ENCODE measurements around the gene DNHD1. TPM values are rescaled to one million over a fixed set of nuclear protein-coding genes. Genes with fewer than 3 reads are reported as not detected.

The DNHD1 gene
- total RNA-seq, 1 experiment from 2014 or later: 3.5 TPM

DNA sequence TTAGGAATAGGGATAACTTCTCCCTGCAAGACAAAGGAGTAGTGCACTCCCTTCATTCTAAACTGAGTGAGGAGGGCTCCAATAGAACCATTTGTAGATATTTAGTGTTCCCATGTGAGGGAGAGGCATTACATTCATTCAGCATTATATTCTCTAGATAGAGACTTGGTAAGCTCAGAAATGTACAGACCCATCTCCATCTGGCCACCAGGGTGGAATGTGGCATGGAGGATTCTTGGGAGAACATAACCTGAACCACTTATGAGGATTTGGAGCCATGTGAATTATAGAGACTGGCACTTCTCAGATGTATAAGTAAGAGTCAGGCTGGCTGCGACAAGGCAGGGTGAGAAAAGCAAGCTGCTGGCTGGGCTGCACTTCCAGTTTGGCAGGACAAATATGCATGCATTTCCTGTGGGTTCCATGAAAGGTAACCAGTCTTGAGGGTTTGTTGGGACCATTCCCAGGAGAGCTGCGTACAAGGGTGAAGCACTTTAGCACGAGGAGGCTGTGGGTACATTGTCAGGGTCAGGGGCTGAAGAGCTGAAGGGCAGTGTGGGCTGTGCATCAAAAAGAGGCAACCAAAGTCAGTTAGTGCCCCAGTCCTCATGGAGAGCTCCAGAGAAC, 97.2 kb downstream of the DNHD1 start:
- no peak overlapping the region for H3K4me3 ChIP-seq
- peaks cover 20% of the 10 kb centered on the region for H3K36me3 ChIP-seq
- no peak overlapping the region for H3K27ac ChIP-seq
- DNase-seq: no peak
- H3K9me3 ChIP-seq (replicated peaks): no peaks in the 10 kb centered on the region
- H3K27me3 ChIP-seq: no peaks in the 10 kb centered on the region
- H3K4me1 ChIP-seq: no peaks in the 10 kb centered on the region

DNA sequence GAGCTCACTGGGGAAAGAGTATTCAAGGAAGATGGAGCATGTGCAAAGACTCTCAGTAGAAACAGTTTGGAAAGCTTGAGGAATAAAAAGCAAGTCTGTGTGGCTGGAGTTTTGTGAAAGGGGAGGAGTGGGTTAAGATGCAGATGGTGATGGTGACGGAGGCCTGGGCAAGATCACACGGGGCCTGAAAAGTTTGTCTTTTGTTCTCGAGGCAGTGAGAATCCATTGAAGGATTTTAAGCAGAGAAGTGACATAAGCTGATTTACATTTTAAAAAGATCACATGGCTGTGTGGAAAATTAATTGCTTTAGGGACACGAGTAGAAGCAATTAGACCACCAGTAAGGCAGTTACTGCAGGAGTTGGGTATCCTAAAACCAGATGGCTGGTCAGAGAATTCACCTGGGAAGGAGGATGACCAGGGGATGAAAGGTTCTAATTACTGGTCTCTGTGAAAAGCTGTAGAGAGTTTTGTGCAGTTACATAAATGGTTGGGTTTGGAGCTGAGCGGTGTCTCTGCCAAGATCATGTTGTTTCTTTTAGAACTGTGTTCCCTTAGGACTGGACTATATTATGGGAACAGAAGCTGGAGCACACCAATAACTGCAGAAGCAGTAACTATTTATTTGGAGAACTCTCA, 99.3 kb downstream of the DNHD1 start:
- Histone ChIP-seq H3K36me3 (peaks cover 30% of the 10 kb centered on the region), H3K4me3 (no peak overlapping the region), H3K4me1 (no peaks in the 10 kb centered on the region), H3K9me3 (replicated peaks) (no peaks in the 10 kb centered on the region), H3K27ac (no peak overlapping the region), H3K27me3 (no peaks in the 10 kb centered on the region)
- no peak for DNase-seq

DNA sequence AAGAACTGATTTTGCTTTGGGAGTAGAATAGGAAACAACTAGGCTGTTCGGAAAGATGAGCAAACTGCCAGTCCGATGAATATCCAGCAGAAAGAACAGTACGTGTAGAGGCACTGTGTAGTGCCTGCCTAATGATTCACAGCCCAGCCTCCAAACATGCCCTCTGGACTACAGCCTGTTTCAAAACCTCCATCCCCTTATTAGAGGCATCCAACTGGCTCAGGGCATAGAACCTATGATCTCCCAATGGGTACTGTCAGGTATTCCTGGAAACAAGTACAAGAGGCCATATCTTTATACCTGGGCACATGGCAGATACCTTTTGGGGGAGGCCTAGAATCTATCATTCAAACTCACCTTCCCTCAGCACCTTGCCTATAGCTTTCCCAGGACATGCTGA, 101.5 kb downstream of the DNHD1 start:
- DNase-seq: no peak
- no peak overlapping the region for H3K27ac ChIP-seq
- H3K4me1 ChIP-seq: 0 out of 2 replicates have a peak, but pooled peaks cover 3% of the 10 kb centered on the region
- peaks cover 29% of the 10 kb centered on the region for H3K36me3 ChIP-seq
- no peaks in the 10 kb centered on the region for H3K9me3 ChIP-seq (replicated peaks)
- no peaks in the 10 kb centered on the region for H3K27me3 ChIP-seq
- H3K4me3 ChIP-seq: no peak overlapping the region

DNA sequence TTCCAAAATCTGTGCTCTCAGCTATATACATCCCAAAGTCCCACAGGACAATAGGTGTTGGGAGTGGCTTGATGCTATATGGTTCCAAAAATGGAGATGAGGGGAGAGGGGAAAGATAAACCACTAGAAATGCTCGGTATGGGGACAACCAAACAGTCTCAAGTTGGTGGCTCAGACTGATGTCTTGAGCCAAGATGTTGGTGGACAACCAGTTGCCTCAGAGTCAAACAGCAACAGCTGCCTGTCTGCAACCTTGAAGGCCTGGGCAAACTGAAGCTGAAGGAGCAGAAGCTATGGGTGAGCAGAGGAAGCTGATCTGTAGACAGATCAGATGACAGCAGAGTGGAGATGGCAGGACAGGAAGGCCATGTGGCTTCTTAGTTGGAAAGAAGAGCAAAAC, 102.4 kb downstream of the DNHD1 start:
- DNase-seq: no peak
- no peak overlapping the region for H3K27ac ChIP-seq
- peaks cover 26% of the 10 kb centered on the region for H3K36me3 ChIP-seq
- 0 out of 2 replicates have a peak, but pooled peaks cover 3% of the 10 kb centered on the region for H3K4me1 ChIP-seq
- no peaks in the 10 kb centered on the region for H3K27me3 ChIP-seq
- H3K9me3 ChIP-seq (replicated peaks): no peaks in the 10 kb centered on the region
- H3K4me3 ChIP-seq: no peak overlapping the region

DNA sequence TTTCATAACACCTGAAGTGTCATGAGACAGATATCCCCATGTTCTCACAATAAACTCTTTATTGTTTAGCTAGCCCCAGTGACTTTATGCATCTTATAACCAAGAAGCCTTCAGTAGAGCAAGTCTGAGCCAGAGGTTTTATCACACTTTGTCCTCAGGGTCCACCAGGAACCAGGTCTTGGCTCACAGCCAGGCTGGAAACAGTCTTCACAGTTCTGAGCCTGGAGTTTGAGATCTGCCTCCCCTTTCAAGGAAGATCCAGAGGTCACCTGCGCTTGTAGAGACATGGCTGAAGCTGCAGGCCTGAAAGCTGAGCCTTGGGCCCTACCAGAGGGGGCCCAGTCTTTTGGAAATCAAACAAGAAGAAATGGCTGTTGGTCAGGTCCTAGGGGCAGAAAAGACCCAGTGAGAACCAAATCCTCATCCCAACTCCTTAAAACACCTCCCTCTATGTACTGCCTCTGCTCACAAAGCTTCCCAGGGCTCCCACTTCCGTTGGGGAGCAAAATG, 102.9 kb downstream of the DNHD1 start:
- Histone ChIP-seq H3K36me3 (peaks cover 26% of the 10 kb centered on the region), H3K4me3 (no peak overlapping the region), H3K9me3 (replicated peaks) (no peaks in the 10 kb centered on the region), H3K4me1 (0 out of 2 replicates have a peak, but pooled peaks cover 3% of the 10 kb centered on the region), H3K27ac (no peak overlapping the region), H3K27me3 (no peaks in the 10 kb centered on the region)
- no peak for DNase-seq

DNA sequence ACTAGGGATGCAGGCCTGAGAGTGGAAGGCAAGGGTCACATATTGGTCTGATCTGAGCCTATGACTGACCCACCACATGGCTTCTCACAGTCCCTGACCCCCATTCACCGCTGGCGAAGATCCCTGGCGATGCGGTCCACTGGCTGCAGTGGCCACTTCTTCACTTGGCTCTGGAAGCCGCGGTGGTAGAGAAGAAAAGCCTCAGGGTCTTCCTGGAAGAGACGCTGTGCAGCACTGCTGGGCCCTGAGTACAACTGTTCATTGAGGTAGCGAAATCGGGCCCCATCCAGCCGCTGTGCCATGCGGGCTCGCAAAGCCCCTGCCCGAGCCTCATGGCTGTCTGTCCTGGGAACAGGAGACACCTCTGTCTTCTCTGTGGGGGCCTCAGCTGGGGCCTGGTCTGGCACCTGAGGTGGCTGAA, 104.0 kb downstream of the DNHD1 start:
- H3K9me3 ChIP-seq (replicated peaks): no peaks in the 10 kb centered on the region
- H3K4me3 ChIP-seq: no peak overlapping the region
- DNase-seq: no peak
- H3K27me3 ChIP-seq: no peaks in the 10 kb centered on the region
- peaks cover 26% of the 10 kb centered on the region for H3K36me3 ChIP-seq
- no peak overlapping the region for H3K27ac ChIP-seq
- peaks cover 5% of the 10 kb centered on the region; the same call in 1 of the 2 replicates for H3K4me1 ChIP-seq

DNA sequence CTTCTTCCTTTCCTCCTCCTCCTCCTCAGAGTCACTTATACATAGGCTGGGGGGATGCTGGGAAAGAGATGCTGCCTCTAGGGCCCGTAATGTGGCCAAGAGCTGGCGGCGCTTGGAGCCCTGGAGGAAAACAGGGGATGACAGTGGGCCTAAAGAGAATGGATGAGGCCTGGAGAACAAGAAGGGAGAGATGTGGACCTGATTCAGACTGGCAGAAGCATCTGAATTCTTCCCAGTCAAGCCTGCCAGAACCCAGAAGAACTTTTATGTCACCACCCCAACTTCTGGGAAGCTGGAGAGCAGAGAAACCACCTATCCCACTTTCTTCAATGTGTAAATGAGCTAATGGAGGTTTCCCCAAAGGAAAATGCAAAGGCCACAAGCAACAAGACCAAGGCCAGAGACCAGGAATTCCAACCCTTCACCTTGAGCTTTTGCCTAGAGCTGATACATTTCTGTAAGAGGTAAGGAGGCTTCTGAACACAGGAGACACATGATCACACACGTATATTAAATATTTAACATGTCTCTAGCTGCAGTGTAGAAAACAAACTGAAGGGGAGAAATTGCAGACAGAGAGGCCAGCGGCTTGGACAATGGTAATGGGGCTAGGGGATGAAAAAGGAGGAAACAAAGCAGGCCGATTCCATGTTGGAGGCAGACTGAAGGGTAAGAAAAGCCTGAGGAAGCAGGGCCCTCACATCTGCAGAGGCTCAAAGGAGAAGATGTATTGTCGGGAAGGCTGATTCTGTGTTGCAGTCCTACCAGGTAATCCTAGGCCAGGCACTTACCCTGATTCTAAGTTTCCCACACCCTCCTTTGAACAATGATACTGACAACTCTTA, 105.2 kb downstream of the DNHD1 start:
- Histone ChIP-seq H3K36me3 (peaks cover 23% of the 10 kb centered on the region), H3K27me3 (no peaks in the 10 kb centered on the region), H3K27ac (no peak overlapping the region), H3K9me3 (replicated peaks) (no peaks in the 10 kb centered on the region), H3K4me1 (peaks cover 15% of the 10 kb centered on the region), H3K4me3 (peak overlapping the region; percentile 96)
- no peak for DNase-seq

DNA sequence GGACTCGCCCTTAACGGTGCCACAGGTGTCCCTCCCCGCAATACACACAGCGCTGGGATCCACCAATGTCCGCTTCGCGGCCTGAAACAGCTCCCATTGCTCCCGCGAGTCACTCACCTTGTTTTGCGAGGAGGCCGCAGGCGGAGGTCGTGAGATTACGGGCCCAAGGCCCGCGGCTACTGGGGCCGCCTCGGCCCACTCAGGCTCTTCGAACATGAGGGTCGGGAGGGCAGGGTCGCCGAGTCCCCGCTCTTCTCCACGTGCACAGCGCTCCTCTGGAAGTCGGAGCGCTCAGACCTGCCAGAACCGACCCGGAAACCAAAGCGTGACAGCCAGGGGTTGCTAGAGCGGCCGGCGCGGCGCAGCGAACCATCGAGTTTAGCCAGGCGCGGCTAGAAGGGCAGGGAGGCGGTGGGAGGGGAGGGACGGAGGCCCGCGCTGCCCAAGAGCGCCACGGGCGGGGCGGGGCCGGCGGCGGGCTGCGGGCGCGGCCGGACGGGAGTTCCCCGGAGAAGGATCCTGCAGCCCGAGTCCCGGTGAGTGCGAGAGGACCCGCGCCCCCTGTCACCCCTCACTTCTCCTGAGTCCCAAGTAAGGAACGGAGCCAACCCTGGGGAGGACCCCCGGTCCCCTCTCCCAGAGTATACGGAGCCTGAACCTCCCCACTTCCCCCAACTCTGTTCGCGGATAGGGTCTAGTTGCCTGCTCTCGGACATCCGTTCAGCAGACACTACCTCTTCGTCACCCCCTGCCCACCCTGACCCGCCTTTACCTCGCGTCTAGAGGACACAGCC, 106.4 kb downstream of the DNHD1 start, which contains the start of the genes ILK and RRP8:
Gene ILK, plus strand, starts transcription at position 488 of the 794 bp plus-strand sequence. CDS start 498 bp downstream, outside the sequence.
Gene RRP8, minus strand, starts transcription at position 330 of the 794 bp plus-strand sequence. Its CDS starts 114 bp downstream, at position 216.
- peak within 1 kb of the TSS; percentile 52 for H3K27ac ChIP-seq
- peak within 1 kb of the TSS; percentile 96 for H3K4me3 ChIP-seq
- peaks cover 21% of the 10 kb centered on the region for H3K4me1 ChIP-seq
- H3K9me3 ChIP-seq (replicated peaks): no peaks in the 10 kb centered on the region
- no peaks in the 10 kb centered on the region for H3K27me3 ChIP-seq
- DNase-seq: peak; percentile 84 to 89
- H3K36me3 ChIP-seq: peaks cover 23% of the 10 kb centered on the region

DNA sequence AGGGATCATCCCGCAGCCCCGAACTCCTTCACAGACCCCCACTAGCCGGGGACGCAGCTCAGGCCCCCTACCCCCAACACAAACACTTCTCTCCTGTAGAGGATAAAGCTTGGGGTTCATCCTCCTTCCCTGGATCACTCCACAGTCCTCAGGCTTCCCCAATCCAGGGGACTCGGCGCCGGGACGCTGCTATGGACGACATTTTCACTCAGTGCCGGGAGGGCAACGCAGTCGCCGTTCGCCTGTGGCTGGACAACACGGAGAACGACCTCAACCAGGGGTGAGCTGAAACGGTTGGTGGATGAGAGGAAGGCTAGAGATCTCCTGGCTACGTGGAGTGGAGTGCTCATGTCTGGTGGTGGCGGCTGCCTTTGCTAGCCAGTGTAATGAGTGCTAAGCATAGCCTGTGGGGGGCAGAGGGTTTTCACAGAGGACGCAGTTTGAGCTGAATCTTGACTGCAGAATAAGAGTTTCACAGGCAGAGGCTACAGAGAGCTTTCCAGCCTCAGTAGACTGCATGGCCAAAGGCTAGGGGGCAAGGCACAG, 107.1 kb downstream of the DNHD1 start:
- H3K4me1 ChIP-seq: peaks cover 21% of the 10 kb centered on the region
- no peaks in the 10 kb centered on the region for H3K27me3 ChIP-seq
- peak overlapping the region; percentile 52 for H3K27ac ChIP-seq
- DNase-seq: peak; percentile 32 to 63
- H3K36me3 ChIP-seq: peaks cover 26% of the 10 kb centered on the region
- no peaks in the 10 kb centered on the region for H3K9me3 ChIP-seq (replicated peaks)
- H3K4me3 ChIP-seq: peak overlapping the region; percentile 96

DNA sequence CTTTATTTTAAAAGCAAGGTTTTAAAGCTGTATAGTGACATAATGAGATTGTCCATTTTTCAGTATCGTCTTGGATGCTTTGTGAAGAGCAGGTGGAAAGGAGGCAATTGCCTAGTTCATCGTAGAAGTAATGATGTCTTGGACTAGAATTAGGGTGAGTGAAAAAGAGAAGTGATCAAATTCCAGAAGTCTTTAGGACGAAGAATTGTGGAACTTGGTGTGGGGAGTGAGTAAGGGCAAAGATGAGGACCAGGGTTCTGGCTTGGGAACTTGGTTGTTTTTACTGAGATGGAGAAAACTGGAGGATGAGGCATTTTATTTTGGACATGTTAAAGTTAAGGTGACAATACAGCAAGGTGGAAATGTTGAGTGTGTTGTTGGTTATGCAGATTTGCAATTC, 107.7 kb downstream of the DNHD1 start:
- H3K27ac ChIP-seq: no peak overlapping the region
- H3K36me3 ChIP-seq: peaks cover 29% of the 10 kb centered on the region
- DNase-seq: no peak
- peaks cover 21% of the 10 kb centered on the region for H3K4me1 ChIP-seq
- H3K9me3 ChIP-seq (replicated peaks): no peaks in the 10 kb centered on the region
- H3K4me3 ChIP-seq: peak overlapping the region; percentile 96
- H3K27me3 ChIP-seq: no peaks in the 10 kb centered on the region

DNA sequence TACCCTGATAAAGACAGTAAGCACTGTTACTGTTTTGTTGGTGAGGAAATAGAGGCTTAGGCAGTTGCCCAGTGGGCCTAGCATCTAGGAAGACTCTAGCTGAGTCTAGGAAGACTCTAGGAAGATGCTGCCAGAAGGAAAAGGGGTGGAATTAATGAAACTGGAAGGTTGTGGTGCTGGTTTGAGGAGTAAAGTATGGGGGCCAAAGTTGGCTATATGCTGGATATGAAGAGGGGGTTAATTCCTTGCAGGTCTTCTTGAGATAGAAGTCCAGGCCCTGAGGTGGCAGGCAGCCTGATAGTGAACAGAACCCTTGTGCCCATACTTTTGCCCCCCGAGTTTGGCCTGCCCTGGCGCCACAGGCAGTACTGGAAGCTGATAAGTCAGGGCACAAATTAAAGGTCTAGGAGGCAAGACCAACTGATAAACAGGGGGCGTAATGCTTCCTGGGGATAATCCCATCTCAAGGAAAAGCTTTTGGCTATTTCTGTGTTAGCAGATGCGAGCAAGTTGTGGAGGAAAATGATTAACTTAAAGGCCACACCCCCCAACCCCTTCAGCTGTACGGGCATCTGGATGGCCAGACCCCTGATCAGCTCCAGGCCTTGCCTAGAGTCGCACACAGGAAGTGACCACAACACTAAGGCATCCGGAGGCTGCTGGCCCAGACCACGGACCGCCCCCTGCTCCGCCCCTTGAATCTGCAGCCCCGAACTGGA, 109.5 kb downstream of the DNHD1 start:
- no peaks in the 10 kb centered on the region for H3K9me3 ChIP-seq (replicated peaks)
- H3K36me3 ChIP-seq: peaks cover 27% of the 10 kb centered on the region
- peak overlapping the region; percentile 1; the same call in 1 of the 2 replicates for H3K27ac ChIP-seq
- peaks cover 21% of the 10 kb centered on the region for H3K4me1 ChIP-seq
- no peaks in the 10 kb centered on the region for H3K27me3 ChIP-seq
- DNase-seq: peak; percentile 91 to 93
- H3K4me3 ChIP-seq: no peak overlapping the region

DNA sequence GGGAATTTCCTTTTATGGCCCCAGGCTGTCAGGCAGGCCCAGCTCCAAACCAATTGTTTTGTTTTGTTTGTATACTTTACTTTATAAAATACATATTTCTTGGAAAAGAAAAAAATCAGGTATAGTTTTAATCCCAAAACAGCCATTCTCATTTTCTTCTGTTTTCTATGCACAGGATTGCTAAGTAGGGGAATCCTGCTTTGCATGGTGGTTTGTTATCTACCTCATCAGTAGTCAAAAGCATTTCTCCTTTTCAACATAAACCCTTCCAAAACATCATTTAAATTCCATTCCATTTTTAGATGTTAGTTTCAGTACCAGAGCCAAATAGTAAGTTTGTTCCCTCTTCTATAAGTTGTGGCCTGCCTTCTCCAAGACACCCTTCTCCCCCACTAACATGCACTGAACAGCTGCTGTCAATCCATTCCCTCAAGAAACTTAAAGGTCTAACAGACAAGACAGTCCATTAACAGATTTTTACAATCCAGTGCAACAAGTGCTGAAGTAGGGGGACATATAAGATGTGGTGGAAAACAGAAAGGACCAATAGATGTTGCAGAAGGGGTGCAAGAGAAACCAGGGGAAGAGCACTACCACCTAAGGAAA, 110.2 kb downstream of the DNHD1 start:
- peaks cover 27% of the 10 kb centered on the region for H3K36me3 ChIP-seq
- no peak for DNase-seq
- peak overlapping the region; percentile 7; the same call in 1 of the 2 replicates for H3K27ac ChIP-seq

DNA sequence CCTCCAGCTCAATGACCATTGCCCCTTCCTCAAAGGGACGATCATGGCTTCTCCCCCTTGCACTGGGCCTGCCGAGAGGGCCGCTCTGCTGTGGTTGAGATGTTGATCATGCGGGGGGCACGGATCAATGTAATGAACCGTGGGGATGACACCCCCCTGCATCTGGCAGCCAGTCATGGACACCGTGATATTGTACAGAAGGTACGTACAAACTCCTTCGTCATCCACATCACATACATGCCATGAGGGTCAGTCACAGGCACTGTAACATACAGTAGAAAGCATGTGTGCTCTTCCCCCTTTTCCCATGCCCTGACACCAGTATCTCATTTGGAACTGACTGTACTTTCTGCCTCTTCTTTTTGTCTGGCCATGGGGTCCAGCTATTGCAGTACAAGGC, 110.9 kb downstream of the DNHD1 start:
- DNase-seq: no peak
- Histone ChIP-seq H3K4me3 (no peak overlapping the region), H3K4me1 (peaks cover 18% of the 10 kb centered on the region), H3K27ac (no peak overlapping the region), H3K9me3 (replicated peaks) (no peaks in the 10 kb centered on the region), H3K27me3 (no peaks in the 10 kb centered on the region), H3K36me3 (peaks cover 27% of the 10 kb centered on the region)

More for the DNA sequence above, 110.2 kb downstream of the DNHD1 start:
- H3K4me1 ChIP-seq: peaks cover 18% of the 10 kb centered on the region
- no peaks in the 10 kb centered on the region for H3K27me3 ChIP-seq
- H3K9me3 ChIP-seq (replicated peaks): no peaks in the 10 kb centered on the region
- H3K4me3 ChIP-seq: no peak overlapping the region
